Measurements from ENCODE around the gene COL25A1. TPM values are rescaled to one million over a fixed set of nuclear protein-coding genes. Genes with fewer than 3 reads are reported as not detected.

COL25A1 gene
- total RNA-seq, 1 experiment from 2014 or later, result 8.8 TPM

- CTCF ChIA-PET, result no interaction called here
Observed at GRCh38 chr4:108926061-108926460, 376.4 kb downstream of the COL25A1 start.

GRCh38 chr4:108922191-108922590, 380.3 kb downstream of the COL25A1 start:
- POLR2A ChIA-PET (ENCODE audit: low non-redundant PET), result no interaction called here
- Histone ChIP-seq H3K4me1 (ENCODE audit: insufficient read depth, low read length, poor library complexity, severe bottlenecking) (peaks cover 7% of the 10 kb centered on the region), H3K27me3 (replicated peaks; ENCODE audit: insufficient read depth, low read depth, low read length, poor library complexity) (no peaks in the 10 kb centered on the region), H3K4me3 (ENCODE audit: low read depth, low read length, poor library complexity, severe bottlenecking) (no peak overlapping the region), H3K36me3 (ENCODE audit: insufficient read depth, low read length, poor library complexity, severe bottlenecking) (no peaks in the 10 kb centered on the region), H3K27ac (ENCODE audit: low read depth, low read length, poor library complexity, severe bottlenecking) (no peak overlapping the region), H3K9me3 (ENCODE audit: low read depth, low read length, poor library complexity, severe bottlenecking) (no peaks in the 10 kb centered on the region)
- BruUV-seq (replicated peaks), result no TSS peak
- TF ChIP-seq CTCF (conservative IDR thresholded peaks at IDR 0.05; ENCODE audit: low read depth, low read length) (no peak), EZH2 (IDR thresholded peaks at IDR 0.05; ENCODE audit: borderline replicate concordance, low read depth, low read length, poor library complexity, severe bottlenecking) (no peak)
- no peak for DNase-seq (ENCODE audit: low spot score)
- CTCF ChIA-PET, result no interaction called here
- intact Hi-C loops (cut with micrococcal nuclease; ENCODE audit: unreplicated experiment), result no loop called here

More at GRCh38 chr4:108926061-108926460, 376.4 kb downstream of the COL25A1 start:
- Histone ChIP-seq H3K27ac (ENCODE audit: low read depth, low read length, poor library complexity, severe bottlenecking) (no peak overlapping the region), H3K9me3 (ENCODE audit: low read depth, low read length, poor library complexity, severe bottlenecking) (no peaks in the 10 kb centered on the region), H3K4me1 (ENCODE audit: insufficient read depth, low read length, poor library complexity, severe bottlenecking) (peaks cover 7% of the 10 kb centered on the region), H3K27me3 (replicated peaks; ENCODE audit: insufficient read depth, low read depth, low read length, poor library complexity) (no peaks in the 10 kb centered on the region), H3K4me3 (ENCODE audit: low read depth, low read length, poor library complexity, severe bottlenecking) (no peak overlapping the region), H3K36me3 (ENCODE audit: insufficient read depth, low read length, poor library complexity, severe bottlenecking) (no peaks in the 10 kb centered on the region)
- peak; percentile 22 for DNase-seq (ENCODE audit: low spot score)
- TF ChIP-seq EZH2 (IDR thresholded peaks at IDR 0.05; ENCODE audit: borderline replicate concordance, low read depth, low read length, poor library complexity, severe bottlenecking) (no peak), CTCF (conservative IDR thresholded peaks at IDR 0.05; ENCODE audit: low read depth, low read length) (no peak)
- intact Hi-C loops (cut with micrococcal nuclease; ENCODE audit: unreplicated experiment), result no loop called here
- POLR2A ChIA-PET (ENCODE audit: low non-redundant PET), result no interaction called here
- no TSS peak for BruUV-seq (replicated peaks)

- ChIA-PET CTCF (no interaction called here), POLR2A (ENCODE audit: low non-redundant PET) (no interaction called here)
- intact Hi-C loops (cut with micrococcal nuclease; ENCODE audit: unreplicated experiment), result no loop called here
- DNase-seq (ENCODE audit: low spot score), result no peak
- TF ChIP-seq EZH2 (IDR thresholded peaks at IDR 0.05; ENCODE audit: borderline replicate concordance, low read depth, low read length, poor library complexity, severe bottlenecking), result no peak
- no peak for TF ChIP-seq CTCF (conservative IDR thresholded peaks at IDR 0.05; ENCODE audit: low read depth, low read length)
- Histone ChIP-seq H3K9me3 (ENCODE audit: low read depth, low read length, poor library complexity, severe bottlenecking) (no peaks in the 10 kb centered on the region), H3K4me3 (ENCODE audit: low read depth, low read length, poor library complexity, severe bottlenecking) (no peak overlapping the region), H3K36me3 (ENCODE audit: insufficient read depth, low read length, poor library complexity, severe bottlenecking) (no peaks in the 10 kb centered on the region), H3K27ac (ENCODE audit: low read depth, low read length, poor library complexity, severe bottlenecking) (no peak overlapping the region), H3K4me1 (ENCODE audit: insufficient read depth, low read length, poor library complexity, severe bottlenecking) (no peaks in the 10 kb centered on the region), H3K27me3 (replicated peaks; ENCODE audit: insufficient read depth, low read depth, low read length, poor library complexity) (no peaks in the 10 kb centered on the region)
- no TSS peak for BruUV-seq (replicated peaks)
Observed at GRCh38 chr4:108920395-108921087, 381.9 kb downstream of the COL25A1 start.
